Measurements from ENCODE around the gene CMSS1.

DNA sequence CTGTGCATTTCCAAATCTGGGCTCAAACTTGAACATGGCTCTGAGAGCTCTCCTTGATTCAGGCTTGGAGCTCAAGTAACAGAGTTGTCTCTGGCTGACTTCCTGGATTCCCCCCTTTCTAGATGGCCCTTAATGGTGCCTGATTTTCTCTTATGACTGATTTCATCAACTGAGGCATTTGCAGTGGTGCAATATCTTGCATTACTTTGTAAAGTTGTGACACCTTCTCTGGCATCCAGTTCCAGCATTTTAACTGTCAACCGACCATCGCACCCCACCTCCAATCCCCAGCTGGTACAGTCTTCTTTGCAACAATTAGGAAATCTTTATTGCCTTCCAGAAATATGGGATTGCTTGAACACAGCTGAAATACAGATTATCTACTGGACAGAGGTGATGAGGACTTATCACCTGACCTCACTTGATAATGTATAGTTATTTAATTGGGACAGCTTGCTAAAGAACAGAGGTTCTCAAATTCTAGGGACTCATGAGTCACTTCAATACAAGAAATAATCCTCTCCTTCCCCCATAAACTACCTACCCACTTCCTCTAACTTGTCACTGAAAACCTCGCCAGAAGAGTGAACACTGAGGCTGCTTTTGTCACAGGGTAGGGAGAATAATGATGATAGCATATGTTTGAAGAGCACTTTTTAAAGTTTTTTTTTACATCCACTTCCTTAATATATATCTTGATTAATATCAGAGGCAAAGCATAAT, 254.8 kb downstream of the CMSS1 start:
- TF ChIP-seq, protein P1, sequence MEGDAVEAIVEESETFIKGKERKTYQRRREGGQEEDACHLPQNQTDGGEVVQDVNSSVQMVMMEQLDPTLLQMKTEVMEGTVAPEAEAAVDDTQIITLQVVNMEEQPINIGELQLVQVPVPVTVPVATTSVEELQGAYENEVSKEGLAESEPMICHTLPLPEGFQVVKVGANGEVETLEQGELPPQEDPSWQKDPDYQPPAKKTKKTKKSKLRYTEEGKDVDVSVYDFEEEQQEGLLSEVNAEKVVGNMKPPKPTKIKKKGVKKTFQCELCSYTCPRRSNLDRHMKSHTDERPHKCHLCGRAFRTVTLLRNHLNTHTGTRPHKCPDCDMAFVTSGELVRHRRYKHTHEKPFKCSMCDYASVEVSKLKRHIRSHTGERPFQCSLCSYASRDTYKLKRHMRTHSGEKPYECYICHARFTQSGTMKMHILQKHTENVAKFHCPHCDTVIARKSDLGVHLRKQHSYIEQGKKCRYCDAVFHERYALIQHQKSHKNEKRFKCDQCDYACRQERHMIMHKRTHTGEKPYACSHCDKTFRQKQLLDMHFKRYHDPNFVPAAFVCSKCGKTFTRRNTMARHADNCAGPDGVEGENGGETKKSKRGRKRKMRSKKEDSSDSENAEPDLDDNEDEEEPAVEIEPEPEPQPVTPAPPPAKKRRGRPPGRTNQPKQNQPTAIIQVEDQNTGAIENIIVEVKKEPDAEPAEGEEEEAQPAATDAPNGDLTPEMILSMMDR (IDR thresholded peaks at IDR 0.05) = no peak
- TF ChIP-seq EZH2phosphoT487 (IDR thresholded peaks at IDR 0.05) = no peak

All from neural progenitor cell (in vitro differentiated cells).